Effector CD4-positive, alpha-beta T cell (primary cell): Measurements from ENCODE around the gene NPB.

Source experiments
- DNase-seq: peaks from one replicate; pipeline ENCODE4 v3.0.0-alpha.2; 2020

The NPB gene

DNA sequence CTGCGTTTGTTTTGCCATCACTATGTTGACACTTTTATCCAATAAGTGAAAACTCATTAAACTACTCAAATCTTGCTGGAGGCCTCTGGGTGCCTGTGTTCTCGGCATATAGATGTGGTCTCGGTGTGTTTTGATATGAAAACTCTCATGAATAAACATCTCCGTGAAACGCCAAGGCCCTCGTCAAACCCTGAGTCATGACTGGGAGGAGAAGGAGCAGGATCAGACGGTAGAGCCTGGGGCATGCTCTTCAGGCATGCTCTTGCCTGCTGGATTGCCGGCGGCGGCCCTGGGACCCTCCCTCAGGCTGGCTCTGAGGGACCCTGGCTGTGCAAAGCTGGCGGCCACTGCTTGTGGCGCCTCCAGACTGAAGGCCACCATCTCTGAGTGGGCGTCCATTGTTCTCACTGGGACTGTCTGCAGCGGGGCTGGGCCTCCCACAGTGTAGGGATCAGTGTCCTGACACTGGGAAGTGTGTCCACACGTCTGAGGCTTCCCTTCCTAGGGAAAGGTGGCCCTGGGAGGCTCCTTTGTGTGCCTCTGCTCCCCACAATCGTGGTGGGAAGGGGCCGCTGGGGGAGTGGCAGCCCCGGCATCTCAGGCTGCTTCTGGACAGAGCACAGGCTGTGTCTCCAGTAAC, 1.7 kb upstream of the NPB start:
- no peak for DNase-seq

DNA sequence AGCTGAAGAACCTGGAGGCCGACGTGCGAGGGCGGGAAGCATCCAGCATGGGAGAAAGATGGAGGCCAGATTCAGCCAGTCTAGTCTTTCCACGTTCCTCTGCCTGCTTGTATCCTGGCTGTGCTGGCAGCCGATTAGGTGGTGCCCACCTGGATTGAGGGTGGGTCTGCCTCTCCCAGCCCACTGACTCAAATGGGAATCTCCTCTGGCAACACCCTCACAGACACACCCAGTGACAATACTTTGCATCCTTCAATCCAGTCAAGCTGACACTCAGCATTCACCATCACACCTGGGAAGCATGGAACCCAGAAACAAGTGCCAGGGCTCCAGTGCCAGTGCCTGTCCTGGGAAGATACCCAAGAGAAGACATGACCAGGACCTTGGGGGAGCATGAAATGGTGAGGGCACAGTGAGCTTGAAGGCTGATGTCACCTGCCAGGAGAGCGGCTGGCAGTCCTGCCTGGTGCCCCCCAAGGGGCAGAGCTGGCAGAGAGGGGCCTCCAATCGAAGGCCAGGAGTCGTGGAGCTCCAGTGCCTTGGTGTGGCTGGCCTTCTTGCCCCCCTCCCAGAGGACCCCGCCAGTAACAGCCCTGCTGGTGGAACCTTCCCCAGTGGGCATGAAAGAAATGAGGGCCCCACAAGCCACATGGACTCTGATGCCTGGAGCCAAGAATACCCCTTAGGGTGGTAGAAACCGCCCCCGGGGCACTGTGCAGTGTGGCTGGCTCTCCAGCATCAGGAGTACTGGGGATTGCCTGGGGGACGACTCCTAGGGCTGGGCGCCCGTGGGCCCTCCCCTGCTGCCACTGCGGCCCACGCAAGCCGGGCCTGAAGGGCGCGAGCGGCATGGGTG, 643 bp upstream of the NPB start:
- DNase-seq = no peak

DNA sequence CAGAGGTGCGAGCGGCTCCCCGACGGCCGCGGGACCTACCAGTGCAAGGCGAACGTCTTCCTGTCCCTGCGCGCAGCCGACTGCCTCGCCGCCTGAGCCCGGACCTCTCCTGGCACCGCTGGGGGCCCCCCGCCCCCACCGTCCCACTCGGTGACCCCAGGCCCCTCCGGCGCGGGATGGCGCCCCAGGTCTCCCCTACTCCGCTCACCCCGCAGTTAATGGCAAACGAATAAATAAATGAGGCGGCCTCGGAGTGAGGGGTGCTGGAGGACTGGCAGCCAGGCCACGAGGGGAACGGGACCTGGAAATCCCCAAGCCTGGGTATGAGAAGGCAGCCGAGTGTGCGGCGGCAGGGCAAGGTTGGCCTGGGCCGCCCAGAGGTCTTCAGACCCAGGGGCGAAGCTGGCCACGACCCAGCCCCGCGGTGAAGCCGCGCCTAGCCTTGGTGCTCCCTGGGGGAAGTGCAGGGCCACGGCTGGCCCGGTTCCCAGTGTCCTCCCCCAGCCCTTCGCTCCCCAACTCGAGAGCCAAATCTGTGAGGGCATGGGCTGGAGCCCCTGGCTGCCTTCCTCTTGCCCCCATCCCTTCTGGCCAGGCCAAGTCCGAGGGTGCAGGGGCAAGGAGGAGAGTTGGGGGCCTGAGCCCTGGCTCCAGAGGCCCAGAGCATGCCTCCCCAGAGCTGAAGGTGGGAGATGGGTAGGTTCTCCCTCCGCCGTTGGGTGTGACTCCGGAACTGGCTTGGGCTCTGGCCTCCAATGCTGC, 796 bp downstream of the NPB start:
- DNase-seq = no peak

DNA sequence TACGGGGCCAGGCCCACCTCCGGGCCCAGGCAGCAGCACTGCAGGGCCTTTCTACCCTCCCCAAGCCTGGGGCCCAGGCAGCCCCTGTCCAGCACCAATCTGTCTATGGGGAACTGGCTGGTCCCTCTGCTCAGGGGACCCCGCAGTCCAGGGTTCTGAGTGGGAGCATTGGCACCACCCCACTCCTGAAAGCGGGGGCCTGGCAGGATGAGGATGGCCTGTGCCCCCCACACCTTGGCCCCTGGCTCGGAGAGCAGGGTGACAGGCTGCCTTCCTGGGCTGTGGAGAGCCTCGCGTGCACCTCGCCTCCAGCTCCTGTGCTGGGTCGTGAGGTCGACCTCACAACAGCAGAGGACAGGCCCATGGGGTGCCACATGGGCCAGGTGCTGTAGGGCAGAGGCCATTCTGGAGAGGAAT, 1.4 kb downstream of the NPB start:
- no peak for DNase-seq

DNA sequence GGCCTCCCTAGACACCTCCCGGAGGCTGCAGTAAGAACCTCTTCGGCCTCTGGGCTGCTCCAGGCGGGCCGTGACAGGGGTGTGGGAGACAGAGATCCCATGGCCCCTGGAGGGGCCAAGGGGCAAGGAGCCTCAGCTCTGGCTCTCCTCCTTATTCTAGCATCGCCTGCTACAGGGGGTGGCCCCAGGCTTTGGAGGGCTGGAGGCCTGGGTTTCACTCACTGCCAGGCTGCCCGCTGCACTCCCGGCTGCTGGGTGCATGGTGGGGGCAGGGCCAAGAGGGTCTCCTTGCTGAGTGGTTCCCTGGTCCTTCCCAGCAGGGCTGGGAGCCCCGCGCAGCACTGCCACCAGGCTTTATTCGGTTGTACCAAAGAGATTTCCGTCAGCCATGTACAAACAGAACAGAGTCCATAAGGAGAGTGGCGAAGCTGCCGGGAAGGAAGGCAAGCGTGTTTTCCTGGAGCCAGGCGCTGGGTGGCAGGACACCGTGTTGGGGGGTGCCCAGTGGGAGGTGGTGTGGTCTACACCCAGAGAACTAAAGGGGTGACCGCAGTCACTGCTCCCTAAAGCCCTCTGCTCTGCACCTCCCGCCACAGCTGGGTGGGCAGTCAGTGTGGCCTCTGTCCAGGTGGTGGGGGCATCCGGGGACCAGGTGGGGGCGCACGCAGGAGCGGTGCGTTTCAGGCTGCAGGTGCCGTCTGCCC, 2.0 kb downstream of the NPB start:
- no peak for DNase-seq

DNA sequence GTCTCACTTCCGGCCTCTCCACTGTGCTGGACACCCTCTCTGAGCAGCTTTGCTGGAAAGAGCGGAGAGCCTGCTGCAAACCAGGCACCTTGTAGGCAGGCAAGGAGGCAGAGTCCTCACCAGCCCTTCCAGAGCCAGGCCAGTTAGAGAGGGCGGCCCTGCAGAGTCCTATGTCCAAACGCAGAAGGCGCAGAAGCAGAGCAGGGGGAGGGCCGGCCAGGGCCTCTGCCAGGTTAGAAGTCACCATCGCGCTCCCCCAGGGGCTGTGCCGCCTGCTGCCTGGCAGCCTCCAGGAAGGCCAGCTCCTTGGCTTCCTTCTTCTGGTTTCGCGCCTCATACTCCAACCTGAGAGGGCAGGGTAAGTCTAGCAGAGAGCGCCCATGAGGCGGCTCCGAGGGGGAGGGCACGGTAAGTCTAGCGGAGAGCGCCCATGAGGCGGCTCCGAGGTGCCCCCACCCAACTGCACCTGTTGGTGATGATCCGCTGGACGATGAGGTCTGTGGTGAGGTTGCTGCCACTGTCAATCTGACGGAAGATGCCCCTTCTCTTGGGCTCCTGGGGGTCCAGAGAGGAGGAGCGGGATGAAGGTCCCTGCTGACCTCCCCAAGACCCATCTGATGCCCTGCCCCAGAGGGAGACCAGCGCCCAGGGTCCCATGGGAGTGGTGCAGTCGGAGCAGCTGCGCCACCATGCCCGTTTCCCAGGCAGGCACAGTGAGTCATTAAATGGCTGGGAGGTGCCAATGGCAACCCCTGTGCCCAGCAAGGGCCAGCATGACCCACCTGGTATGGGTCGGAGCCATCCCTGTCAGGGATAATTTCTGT, 2.8 kb downstream of the NPB start:
- DNase-seq = no peak

DNA sequence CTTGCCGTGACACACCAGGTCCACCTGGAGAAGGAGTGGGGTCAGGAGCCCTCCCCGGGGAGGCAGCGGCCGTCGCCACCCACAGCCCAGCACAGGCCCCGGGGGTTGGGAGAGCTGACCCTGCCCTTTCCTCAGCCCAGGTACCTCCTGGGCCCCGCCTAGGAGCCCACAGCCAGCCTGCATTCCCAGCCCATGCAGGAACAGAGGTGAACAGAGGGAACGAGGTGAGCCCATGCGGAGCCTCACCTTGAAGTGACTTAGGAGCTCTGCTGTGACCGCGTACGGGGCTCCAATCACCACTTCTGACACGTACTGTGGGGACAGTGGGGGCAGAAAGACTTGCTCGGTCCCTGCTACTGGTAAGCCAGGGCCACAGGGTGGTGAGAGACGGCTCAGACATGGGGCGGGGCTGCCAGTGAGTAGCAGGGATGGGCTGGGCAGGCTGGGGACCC, 3.4 kb downstream of the NPB start:
- DNase-seq = no peak

DNA sequence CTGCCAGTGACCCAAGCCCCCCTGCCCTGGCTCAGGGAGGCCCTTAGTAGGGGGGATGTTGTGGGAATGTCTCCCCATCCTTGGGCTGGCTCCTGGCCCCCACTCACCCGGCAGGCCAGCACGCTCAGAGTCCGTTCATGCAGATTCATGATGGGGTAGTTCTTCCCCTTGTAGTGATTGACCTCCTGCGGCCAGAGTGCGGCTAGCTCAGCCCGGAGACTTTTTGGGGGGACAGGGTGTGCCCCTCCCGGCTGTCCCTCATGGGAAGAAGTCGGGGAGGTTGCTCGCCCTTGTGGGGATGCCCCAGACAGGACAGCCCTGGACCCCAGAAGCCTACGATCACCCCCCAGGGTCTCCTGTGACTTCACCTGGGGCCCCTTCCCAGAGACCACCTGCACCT, 4.0 kb downstream of the NPB start:
- no peak for DNase-seq

DNA sequence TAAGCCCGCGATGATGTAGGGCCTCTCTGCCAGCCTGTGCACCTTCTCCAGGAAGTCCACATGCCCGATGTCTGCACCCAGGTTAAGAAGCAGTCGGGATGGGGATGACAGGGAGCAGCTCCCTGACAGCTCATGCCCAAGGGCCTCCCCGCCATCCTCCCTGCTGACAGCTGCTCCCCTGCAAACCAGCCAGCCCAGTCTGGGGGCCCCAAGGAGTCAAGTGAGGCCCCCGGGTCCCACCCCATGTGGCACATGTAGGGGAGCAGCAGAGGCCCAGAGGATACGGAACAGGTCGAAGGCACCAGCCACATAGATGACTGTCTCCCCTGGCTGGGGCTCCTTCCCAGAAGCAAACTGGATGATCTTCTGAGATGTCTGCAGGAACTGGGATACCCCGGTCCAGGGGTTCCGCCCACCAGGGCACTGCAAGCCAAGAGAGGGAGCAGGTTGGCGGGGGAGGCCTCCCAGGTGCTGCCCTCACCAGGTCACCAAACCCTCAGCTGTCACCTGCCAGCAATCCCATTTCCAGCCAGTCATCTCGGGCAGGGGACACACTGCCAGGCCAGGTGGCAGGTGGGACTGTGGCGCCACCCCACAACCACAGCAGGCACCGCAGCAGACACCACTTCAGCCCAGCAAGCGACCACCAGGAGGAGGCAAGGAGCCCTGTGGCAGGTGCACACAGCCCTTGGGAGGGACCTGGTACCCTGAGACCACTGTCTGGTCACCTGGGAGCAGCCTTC, 4.6 kb downstream of the NPB start:
- DNase-seq = no peak

DNA sequence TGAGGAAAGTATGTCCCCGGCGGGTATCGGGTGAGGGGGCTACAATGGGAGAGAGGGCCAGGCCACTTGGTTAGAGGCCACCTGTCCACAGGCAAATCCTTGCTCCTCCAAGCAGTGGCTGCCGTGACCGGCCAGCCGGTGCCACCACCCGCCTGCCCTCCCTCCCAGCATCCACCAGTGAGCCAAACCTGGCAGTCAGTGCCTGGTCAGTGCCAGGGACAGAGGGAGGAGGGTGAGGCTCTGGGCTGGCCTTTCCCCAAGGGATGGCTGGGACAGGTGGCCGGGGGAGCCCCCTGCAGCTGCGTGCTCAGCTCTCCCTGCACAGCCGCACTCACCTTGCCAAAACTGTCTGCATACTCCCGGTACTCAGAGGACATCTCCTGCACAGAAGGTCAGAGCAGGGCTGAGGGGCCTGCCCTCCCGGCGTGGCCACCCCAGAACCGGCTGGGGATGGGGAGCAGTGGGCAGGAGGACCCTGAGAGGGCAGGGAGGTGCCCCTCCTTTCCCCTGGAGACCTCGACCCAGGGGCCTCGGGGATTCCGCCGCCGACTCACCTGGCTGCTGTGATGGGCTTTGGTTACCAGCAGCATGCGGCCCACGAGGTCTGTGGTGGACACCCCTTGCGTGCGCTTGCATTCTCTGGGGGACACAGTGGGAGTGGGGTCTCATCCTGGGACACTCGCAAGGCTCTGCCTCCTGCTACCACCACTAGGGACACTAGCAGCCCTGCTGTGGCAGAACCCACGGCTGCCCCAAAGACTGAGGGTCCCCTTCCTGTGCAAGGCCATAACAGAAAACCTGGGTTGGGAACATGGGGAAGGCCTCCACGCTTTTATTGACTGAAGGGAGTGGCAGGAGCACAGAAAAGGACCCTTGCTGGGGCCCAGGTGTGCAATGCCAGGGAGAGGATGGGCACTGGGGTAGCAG, 5.4 kb downstream of the NPB start:
- DNase-seq = no peak

DNA sequence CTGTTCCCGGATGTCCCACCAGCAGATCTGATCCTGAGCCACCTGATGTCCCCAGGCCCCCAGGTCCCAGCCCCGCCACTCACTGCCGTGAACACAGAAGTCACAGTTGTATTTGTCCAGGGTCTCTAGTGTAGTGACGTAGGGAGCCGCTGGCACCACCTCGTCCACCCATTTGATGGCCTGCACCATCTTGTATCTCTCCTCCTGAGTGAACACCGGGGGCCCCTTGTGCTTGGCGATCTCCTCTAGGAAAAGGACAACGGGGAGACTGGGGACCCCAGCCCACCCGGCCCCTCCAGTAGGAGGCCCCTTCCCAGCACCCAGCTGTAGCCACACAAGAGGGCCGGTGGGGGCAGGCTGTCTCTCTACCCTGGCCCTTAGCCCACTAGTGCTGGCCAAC, 6.8 kb downstream of the NPB start:
- DNase-seq = no peak

DNA sequence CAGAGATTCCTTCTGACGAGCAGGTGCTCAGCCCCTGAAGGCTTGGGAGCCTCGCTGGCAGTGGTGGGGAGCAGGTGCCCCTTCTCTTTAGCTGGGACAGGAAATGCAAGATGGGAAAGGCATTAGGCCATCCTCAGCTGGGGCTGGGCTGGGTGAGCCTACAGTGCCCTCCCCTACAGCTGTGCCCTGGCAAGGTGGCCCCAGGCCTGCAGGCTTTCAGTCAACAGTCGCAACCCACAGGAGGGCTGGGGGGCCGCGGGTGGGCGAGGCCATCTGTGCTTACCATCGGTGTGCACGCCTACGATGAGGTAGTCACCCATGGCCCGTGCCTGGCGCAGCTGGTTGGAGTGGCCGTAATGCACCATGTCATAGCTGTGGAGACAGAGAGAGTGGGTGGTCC, 7.2 kb downstream of the NPB start:
- no peak for DNase-seq

DNA sequence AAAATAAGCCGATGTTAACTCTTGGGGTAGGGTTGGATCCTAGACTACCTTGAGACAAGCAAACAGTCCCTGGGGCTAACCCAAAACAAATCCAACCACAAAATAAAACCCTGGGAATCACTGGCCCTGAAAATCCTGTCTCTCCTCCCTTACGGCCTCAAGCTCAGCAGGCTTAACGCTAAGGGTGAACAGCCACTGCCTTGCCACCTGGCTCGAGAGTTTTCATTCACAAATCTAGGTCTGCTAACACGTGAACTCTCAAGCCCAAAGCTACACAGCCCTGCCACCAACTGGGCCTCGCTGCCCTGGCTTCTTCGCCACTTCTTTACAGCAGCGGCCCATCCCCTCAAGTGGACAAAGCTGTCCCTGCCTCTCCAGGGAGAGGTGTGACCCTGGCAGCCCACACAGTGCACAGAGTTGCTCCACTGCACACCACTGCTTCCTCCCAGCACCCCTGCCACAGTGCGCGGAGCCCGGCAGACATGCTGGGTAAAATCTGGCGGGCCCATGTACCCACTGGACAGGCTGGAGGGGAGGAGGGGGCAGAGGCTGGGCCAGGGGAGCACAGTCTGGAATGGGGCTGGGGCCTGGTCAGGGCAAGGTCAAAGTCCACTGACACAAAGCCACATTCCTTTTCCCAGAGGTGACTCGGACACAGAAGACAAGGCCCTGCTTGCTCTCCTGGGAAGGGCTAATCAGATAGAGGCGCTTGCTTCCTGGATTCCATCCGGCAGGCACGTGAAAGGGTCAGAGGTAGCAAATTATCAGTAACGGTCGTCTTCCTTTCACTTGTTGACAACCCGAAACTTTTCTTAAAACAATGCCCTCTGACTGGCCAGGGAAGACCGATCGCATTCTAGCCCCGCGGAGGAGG, 8.2 kb downstream of the NPB start:
- DNase-seq = no peak

DNA sequence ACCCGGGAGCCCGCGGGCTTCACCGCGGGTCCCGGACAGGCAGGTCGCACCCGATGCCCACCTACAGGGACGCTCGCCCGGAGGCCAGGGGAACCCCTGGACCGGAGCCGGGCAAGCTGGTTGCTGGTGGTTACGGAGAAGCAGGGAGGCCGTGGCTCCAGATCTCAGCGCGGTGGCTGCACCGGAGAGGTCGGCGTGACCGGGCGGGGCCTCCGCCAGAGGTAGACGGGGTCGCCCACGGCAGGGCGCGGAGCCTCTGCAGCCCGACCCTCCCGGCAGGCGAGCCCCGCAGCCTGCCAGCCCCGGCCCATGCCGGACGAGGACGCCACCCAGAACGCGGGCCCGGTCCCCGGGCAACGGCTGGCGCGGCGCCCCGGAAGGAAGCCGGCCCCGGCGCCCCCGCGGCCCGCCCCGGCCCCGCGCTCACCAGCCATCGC, 8.8 kb downstream of the NPB start:
- no peak for DNase-seq

DNA sequence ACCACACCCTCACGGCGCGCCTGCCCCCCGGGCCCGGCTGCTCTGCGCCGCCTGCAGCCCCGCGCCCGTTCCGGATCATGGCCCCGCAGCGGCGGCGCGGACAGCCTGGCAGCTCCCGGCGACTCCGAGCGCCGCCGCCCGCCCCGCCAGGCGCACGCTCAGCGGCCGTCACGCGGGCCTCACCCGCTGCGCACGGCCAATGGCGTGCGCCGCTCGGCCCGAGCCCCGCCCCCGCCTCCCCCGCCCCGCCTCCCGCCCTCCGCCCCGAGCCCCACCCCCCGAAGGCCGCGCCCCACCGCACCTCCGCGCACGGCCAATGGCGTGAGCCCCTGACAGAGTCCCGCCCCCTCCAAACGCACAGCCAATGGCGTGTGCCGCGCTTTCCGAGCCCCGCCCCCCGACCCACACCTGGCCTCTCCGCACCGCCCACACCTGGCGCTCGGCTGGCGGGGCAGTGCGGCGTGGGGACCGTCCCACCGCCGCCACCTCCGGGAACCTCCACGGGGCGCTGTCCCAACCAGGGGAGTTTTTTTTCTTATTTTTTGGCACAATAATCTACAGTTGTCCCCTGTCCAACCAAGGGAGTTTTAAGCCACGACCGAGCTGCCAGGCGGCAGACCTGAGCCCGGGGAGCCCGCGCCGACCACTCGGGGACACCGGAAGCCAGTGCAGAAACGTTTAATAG, 9.4 kb downstream of the NPB start, which contains the start of gene PCYT2:
PCYT2 (minus strand) TSS at position 123 of the 685 bp plus-strand sequence; CDS start at position 79, 44 bp downstream.
- peak; percentile 91 for DNase-seq

DNA sequence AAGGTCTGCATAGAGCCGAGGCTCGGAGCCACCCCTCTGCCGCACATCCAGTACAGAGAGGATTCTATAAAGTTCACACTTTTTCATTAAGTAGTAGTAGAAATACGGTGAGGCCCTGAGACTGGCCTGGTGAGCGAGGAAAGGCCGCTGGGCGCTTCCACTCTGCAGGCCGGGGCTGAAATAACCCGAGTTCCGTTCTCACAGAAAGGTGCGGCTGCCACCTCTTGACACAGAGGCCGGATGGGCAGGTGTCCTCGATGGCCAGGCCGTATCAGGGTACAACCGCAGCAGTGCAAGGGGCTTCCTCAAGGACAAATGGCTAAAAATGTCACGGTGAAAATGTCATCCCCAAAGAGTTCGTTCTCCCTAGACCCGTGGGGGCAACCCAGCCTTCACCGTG, 9.9 kb downstream of the NPB start:
- no peak for DNase-seq

DNA sequence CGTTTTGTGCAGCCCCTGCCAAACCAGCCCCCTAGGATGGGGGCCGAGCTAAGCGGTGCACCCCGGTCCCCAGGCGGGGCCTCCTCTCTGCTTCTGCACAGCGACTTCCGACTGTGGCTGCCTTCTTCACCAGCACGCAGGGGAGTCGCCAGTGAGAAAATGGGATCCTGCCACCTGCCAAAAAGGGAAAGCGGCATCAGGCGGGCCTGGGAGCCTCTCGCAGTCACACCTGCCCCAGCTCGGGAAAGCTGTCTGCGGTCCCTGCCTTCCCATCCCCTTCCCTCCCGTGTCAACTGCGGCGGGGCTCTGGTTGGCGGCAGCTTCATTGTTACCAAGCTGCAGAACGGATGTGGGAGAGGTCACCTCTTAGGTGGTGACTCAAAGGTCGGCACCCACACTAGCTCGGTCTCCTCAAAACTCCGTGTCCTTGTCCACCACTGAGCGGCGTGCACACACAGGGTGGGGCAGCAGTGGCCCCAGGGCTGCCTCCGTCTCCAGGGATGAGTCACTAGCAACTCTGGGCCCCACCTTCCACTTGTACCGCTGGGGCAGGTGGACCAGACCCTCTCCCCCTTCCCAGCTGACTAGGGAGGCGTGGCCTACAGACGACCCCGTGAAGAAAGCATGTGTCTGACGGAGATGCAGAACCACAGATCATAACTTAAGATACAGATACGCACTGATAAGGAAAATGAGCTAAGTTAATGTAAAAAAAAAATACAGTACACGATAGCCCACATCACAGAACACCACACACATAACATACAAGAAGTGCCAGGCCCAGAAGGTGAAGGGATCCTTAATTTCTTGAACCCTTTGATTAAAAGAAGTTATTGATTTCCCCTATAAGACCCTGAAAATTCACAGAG, 10.6 kb downstream of the NPB start:
- no peak for DNase-seq
